HS-5 (cell line): ENCODE results near the gene TOMM22.

Experiments
- DNase-seq: peaks from one replicate; pipeline ENCODE4 v3.0.0-alpha.2; 2012; ENCODE audit warnings: low read depth

The TOMM22 gene

DNA sequence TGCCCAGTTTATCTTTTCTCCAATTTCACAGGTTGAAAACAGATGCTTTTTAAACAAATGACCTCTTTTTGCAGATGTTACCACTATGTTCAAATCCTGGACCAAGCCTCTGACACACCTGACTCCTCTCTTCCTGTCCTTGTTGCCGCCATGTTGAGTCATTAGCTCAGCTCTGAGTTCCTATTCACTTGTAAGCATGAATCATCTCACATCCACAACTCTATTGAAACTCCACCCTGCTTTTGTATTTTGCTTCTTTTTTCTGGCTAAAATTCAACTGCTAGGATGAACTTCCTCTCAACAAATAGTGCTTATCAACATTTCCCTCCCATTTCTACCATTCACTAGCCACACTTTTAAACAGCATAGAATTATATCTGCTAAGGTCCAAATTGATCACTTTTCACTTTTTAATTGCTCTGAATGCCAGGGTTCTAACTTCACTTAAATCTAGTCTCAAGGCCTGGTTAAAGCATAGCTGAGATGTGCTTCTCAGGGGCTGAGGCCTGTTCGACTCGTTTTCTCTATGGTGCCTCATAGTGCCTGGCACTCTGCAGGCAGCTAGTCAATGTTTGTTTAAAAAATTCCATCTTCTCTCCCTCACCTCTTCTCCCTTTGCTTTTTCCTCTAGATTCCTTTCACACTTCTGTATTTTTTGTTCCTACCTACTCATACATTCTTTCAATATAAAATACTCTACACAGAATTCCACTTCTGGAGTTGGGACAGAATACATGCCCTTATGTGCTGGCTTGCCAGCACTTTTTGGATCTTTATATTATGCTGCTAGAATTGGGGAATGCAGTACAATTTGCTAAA is 15.1 kb downstream of the TOMM22 start:
- peak; percentile 80 for DNase-seq

DNA sequence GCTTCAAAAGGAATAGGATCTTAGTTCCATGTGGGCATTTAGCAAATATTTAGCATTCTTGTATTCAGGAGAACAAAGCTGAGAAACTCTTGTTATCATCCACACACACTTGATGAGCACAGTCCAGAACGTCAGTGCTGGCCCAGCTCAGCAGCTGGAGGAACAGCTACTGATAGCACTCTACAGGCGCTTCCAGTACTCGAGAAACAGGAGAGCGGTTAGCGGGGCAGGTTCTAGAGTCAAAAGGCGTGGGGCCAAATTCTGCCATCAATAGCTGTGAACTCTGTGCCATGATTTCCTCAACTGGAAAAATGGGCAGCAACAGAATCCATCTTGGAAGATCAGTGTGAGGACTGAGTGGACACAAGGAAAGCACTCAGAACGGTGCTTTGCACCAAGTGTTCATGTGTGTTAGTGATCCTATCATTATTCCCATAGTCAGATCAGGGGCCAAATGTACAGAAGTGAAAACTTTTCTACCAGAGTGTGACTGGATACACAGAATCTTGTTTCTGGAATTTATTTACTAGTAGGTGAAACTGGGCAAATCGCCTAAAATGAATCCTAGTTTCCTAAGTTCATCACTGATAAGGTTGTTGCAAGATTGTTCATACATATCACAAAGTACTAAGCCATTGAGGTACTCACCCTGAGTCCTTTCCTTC is 15.8 kb downstream of the TOMM22 start:
- no peak for DNase-seq

DNA sequence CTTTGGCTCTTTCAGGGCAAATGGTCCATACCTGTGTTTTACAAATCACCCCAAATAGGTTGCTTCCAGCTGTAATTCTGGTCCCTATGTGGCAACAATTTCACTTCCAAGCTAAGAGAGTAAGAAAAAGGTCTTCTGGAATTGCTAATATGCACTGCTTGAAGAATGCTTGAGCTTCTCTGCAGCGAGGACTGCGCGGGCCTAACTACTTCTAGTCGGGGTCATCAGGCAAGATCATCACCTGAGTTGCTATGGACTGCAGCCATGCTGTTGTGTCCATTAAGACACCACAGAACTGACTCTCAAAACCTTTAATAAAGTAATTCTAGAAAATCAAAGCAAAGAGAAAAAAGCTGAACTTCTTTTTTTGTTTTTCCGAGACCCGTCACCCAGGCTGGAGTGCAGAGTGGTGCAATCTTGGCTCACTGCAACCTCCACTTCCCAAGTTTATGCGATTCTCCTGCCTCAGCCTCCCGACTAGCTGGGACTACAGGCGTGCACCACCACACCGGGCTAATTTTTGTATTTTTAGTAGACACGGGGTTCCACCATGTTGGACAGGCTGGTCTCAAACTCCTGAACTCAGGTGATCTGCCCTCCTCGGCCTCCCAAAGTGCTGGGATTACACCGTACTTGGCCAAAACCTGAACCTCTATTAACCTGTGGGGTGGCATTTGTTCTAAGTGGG is 16.8 kb downstream of the TOMM22 start:
- DNase-seq = no peak

DNA sequence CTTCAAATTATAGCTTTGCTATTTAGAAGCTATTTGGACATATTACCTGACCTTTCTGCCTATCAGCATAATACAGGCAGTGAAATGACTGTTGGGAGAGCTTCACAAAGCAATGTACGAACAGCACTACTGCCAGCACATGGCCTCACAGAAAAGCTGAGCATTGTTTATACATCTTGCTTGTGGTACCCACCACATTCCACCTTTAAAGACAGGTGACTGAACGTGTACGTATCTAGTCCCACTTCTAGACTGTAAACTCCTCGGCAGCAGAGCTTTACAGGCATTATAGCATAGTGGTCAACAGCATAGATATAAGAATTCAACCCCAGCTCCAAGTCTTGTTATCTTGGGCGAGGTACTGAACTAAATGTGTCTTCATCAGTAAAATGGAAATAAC is 17.4 kb downstream of the TOMM22 start:
- no peak for DNase-seq

DNA sequence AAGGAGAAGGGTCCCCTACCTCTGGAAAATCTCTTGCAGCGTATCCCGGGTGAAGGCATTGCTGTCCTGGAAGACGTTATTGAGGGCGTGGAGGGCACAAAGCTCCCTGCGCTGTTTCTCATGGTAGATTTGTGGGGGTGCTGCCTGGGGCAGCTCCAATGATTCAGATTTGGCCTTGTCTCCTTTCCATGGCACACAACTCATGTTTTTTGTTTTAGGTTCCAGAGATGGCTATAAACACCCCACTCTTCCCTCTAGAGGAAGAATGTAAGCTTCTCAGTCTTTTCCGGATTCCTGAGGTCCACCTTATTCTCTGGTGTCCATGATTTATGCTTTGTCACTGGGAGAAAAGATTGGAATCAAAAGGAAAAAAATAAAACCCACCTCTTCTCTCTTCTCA is 18.0 kb downstream of the TOMM22 start:
- no peak for DNase-seq

DNA sequence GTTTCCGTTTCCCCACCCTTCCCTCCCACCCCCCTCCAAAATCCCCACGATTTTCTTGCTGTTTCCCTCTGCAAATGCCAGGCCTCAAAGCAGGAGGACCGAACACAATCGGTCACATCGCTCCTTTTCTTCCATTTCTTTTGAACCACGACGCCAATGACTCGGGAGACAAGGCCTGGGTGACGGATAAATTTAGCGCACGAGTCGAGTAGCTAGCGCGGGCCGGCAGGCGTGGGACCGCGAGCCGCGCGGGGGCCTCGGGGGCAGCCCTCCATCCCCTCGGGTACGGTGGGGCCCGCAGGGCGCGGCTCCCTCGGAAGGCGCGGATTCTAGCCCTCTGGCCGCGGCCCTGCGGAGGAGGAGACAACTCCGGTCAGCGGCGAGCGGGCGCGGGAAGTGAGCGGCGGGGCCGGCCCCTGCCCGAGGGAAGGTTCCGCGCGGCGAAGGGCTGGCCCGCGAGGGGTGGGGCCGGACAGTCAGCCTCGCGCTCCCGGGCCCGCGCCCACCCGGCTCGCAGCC is 18.6 kb downstream of the TOMM22 start:
- no peak for DNase-seq

DNA sequence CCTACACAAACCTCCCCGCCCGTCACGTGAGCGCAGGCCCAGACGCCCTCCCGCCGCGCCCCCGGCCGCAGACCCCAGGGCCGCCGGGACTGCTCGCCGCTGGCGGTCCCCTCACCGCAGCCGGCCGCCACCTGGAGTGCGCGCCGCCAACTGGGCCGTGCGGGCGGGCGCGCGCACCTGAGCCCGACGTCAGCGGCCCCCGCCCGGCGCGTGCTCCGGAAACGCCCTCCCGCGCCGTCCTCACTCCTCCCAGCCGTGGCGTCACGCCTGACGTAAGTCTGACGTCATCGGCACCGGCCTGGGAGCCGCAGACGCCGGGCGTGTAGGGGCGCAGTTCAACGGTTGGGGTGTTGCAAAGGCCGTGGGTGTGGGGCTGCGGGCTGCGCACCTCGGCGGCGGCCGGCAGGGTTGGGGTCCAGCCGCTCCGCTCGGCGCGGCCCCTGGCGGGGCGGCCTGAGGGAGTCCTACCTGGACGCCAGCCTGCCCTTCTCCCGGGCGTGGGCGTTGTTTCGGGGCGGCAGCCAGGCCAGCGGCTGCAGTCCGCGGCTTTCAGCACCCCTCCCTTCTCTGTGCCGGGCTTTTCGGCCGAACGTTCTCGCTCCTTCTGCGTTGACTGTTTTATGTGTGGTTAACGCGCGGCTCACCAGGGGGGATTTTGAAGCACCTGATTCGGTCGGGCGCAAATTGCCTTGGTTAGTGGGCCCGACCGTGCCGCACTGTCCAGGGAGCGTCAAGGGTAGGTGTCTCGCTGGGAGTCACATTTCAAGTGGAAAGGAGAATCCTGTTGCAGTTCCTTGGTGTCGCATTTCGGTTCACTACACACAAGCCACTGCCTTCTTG is 19.3 kb downstream of the TOMM22 start, which contains the start of gene JOSD1:
JOSD1 (minus strand) TSS at position 155 of the 840 bp plus-strand sequence. CDS start 956 bp downstream, outside the sequence.
- peak; percentile 73 for DNase-seq

DNA sequence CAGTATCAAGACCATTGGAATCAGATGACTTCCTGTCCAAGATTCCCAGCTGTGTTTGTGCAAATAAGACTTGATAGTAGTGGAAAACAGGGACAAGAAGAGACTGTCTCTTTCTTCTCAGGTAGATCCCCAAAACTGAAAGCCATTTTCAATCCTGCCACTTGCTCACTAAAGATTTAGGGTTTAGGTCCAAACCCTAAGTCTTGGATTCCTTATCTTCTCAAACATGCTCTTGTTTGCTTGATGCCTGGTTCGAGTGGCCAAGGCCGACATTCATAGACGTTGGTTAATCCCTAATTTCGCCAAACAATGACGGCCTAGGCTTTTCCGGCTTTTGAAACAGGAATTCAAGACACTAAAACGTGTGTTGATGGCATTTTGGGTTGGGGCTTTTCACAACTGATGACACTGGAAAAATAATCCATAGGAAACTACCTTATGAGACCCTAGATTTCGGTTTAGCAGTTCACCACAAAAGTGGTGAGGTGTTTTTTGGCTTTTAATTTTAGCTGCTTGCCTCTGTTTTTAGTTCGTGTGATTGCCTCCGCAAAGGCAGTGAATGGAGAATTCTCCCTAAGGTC is 23.0 kb downstream of the TOMM22 start:
- DNase-seq = no peak

DNA sequence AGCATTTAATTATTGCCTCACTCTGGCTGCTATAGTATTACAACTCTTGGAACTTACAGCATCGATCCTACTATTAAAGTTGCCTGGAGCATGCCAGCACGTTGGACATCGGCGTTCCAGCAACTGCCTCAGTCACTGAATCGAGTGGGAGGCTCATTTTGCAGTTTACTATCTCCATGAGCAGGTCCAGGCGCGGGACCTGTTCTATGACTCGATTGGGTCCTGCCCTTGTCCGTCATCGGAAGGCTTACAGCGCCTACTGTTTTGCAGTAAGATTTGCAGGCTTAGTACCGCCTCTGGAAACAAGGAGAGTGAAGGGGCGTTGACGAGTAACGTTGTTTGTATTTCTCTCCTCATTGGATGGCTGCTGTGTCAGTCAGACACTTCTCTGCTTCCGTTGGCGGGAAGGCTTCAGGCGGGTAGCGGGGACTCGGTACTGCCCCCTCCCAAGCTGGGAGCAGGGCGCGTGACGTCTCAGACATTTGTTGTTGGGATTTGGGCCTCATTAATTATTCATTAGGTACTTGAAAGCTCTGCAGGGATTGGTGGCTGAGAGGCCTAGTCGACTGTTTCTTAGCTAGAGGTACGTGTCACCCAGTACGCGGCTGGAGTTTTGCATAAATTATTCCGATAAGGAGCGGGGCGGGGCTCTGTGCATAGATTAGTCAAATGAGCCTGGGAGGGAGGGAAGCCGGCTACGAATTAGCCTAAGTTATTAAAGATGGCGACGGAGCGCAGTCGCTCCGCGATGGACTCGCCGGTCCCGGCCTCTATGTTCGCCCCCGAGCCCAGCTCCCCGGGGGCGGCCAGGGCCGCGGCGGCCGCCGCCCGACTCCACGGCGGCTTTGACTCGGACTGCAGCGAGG is 23.7 kb downstream of the TOMM22 start, which contains the start of gene GTPBP1:
GTPBP1 (plus strand) TSS at position 710 of the 866 bp plus-strand sequence; CDS start at position 722, 12 bp downstream.
- peak; percentile 100 for DNase-seq

DNA sequence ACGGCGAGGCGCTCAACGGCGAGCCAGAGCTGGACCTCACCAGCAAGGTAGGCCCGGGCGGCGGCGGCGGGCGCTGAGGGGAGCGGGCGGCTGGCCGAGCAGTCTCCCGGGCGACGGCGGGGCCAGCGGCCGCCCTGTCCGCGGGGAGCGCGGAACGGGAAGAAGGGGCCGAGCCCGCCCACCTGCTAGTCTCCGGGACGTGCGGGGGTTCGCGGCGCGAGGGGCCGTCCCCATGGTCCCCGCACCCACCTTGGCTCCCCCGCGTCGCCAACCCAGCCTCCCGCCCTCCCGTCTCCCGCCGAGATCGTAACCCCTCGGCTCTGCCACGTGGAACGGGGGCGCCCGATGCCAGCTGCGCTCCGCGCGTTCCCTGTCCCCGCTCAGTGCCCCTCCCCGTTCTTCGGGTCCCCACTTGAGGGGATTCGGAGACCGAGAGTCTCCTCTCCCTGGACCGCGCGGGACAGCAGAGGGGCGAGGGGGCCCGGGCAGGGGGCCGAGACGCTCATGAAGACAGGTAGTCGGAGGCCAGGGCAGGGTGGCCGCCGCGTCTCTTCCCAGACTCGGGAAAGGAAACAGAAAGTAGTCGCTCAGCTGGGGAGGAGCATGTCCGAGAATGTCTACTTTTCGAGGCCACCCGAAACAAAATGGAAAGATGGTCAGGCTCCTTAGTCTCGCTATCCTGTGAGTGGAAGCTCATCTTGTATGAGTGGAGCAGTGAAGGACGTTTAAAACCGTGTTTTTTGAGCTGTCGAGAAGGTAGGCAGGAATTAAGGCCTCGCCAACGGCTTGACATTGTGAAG is 24.5 kb downstream of the TOMM22 start:
- DNase-seq = no peak

DNA sequence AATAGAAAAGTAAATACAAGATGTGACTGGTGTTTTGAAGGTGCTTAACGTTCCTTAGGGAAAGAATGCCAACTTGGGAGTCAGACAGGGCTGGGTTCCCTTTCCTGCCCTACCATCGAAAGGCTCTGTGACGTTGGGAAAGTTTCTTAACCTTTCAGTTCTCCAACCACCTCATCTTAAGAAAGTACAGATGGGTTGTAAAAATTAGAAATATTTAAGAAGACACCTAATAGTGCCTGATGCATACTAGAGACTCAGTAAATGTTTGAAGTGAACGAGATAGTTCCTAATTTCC is 25.1 kb downstream of the TOMM22 start:
- DNase-seq = no peak

DNA sequence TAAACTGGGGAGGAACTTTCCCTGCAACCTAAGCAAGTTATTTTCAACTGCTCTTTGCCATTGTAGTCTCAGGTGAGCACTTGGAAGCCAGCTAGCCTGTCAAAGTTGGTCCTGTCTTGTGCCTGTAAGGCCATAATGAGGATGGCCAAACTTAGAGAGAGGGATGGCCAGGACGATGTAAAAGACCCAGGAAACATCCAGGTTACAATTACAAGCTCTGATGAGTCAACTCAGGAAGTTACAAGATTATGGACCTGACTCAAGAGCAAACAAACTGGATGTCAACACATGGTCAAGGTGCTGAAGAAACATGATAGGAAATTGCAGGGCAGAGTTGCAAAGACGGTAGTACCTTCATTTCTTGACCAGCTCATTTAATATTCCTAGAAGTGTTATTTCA is 25.6 kb downstream of the TOMM22 start:
- no peak for DNase-seq

DNA sequence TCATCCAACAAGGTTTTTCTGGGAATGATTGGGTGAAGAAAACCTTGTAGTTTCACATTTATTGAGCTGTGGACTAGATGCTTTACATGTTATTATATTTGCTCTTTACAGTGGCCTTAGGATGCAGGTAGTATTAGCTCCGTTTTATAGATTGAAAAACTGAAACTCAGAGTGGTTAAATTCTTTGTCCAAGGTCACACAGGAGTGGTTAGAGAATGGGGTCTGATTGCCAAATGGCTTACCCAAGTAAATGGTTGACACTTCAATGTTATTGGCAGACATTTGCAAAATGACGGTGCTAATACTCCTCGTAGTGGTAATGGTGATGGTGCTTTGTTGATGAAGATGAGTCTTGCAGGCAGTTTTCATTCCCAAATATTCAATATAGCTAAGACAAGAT is 26.2 kb downstream of the TOMM22 start:
- DNase-seq = no peak

DNA sequence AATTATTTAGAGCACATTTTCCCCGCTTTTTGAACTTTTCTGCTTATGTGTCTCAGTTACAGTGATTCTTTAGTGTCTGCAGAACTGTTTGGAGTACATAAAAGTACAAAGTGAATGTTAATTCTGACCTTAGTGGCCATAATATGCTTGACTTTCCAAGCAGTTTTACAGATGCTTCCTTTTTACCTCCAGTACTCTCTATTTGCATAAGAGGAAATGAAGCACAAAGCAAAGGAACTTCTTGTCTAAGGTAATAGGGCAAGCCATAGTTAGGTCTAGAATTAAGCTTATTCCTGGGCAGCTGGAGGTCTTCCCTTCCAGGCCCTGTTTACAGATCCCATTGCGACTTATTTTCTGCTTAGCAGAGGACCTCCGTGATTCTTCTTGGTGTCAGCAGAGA is 27.5 kb downstream of the TOMM22 start:
- DNase-seq = no peak

DNA sequence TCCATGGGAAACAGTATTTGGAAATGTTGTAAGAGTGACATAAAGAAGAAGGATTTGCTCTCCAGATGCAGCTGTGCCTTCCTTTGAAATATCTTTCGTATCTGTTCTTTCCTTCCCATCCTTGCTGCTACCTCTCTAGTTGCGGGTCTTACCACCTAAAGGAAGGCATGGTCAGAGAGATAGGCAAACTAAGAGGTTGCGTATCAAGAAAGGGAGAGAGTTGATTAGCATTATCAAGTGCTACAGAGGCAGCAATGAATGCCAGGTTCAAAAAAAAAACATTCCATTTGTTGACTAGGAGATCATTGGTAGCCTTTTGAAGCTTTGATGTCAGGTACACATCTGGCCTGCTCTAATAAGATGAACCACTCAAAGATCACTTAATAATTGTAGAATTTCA is 28.6 kb downstream of the TOMM22 start:
- DNase-seq = no peak

DNA sequence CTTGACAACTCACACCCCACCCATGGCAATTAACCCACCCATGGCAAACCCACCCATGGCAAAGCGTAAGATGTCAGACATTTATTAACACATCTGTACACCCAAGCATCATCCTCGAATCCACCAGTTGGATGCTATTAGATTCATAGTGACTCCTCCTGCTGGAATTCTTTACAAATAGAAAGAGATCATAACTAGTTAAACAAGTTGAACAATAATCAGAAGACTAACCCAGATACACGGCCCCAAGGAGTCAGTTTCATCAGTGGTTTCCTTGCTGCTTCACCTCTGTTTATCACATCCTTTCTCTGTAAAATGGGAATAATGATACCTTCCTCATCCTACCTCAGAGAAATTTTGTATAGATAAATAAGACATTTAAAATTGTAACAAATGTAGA is 29.1 kb downstream of the TOMM22 start:
- no peak for DNase-seq

DNA sequence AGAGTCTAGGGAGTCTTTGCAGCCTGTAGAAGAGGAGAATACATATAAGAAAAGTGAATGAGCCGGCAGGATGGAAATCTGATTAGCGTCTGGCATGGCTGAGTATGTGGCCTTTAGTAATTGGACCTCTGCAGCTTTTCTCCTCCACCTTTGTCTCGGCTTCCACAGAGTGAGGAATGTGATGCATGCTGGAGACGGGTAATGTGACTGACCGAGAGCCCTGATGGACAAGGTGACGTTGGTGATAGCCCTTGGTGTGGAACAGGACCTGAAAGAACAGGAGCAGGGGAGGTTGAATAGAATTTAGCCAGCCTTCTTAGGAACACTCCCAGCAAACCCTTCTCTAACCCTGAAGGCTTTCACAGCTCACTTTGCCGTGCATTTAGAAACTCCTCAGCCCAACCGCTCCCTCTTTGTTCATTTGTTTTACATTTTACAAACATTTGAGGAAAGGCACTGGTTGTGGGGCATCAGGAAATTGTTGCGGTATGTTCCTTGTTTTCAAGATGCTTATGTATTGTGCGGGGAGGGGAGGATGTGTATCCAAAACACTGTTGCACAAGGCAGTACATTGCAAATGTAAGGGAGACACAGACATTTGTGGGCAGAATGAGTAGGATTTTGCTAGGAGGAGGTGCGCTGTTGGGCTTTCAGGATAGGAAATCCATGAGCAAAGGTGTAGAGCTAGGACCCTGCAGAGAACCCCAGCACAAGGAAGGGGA is 30.9 kb downstream of the TOMM22 start:
- DNase-seq = no peak

DNA sequence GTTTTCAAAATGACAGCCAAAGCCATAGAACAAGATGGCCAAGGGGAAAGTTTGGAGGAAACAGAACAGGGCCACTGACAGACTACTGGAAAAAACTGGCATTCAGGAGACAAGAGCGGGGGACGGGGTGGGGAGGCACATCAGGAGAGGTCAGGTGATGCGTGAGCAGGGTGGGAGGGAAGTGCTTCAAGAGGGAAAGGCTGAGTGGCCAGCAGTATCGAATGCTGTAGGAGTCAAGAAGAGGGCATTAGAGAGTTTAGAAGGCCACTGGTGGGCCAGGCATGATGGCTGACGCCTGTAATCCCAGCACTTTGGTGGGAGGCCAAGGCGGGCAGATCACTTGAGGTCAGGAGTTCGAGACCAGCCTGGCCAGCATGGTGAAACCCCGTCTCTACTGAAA is 32.2 kb downstream of the TOMM22 start:
- no peak for DNase-seq

DNA sequence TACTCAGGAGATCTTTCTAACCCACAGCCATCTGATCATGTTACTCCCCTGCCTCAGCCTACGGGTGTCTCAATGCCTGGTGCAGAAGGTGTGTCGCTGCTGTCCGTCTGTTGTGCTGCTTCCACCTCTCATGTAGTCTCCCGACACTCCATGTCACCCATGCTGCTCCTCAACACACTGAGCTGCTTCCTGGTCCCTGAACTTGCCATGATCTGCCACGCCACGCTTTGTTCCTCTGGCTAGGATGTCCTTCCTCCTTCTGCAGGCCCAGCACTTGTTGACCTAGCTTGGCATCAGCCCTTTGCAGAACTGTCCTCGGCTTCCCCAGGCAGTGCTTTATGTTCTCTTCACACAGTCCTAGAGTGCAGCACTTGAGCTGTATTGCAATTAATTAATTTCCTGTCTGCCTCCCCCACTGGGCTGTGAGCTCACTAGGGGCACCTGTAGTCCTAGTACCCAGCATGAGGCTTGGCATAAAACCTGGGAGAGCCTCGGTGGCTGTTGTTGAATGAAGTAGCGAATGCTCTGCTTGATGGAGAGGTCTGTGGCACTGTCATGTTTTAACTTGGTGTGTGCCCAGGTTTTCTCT is 33.5 kb downstream of the TOMM22 start:
- no peak for DNase-seq
